Measurements from ENCODE around the gene GTF2H2C. TPM values are rescaled to one million over a fixed set of nuclear protein-coding genes. Genes with fewer than 3 reads are reported as not detected.
"Not testable (repeated sequence)": the region's sequence is repeated elsewhere in the genome, so short reads cannot be mapped to it uniquely, and the experiment has no call there.

The GTF2H2C gene
- polyA plus RNA-seq, 1 donor from 2014 or later: 20.5 TPM

- H3K9me3 ChIP-seq (ENCODE audit: low read length); H2AFZ ChIP-seq (ENCODE audit: low read depth, low read length); H3K4me3 ChIP-seq (ENCODE audit: low read length); H3K27ac ChIP-seq (ENCODE audit: low read length); H3K36me3 ChIP-seq (ENCODE audit: insufficient read depth, low read length); H3K4me2 ChIP-seq (ENCODE audit: low read length); H4K20me1 ChIP-seq (ENCODE audit: insufficient read depth); H3K79me2 ChIP-seq (replicated peaks; ENCODE audit: insufficient read depth, low read length); H3K9ac ChIP-seq (ENCODE audit: low read length); H3F3A ChIP-seq (ENCODE audit: insufficient read depth, low read length, poor library complexity, severe bottlenecking); H3K27me3 ChIP-seq (ENCODE audit: insufficient read depth, low read depth, low read length); H3K9me2 ChIP-seq (ENCODE audit: insufficient read depth, low read length): not testable (repeated sequence)
Observed at GRCh38 chr5:69583356-69583755, 23.4 kb downstream of the GTF2H2C start.

GRCh38 chr5:69596114-69596840, 36.3 kb downstream of the GTF2H2C start:
- H2AFZ ChIP-seq (ENCODE audit: low read depth, low read length); H3K9me3 ChIP-seq (ENCODE audit: low read length); H3K36me3 ChIP-seq (ENCODE audit: insufficient read depth, low read length); H3K27me3 ChIP-seq (ENCODE audit: insufficient read depth, low read depth, low read length); H3K4me2 ChIP-seq (ENCODE audit: low read length); H3K79me2 ChIP-seq (replicated peaks; ENCODE audit: insufficient read depth, low read length); H3K27ac ChIP-seq (ENCODE audit: low read length); H3F3A ChIP-seq (ENCODE audit: insufficient read depth, low read length, poor library complexity, severe bottlenecking); H4K20me1 ChIP-seq (ENCODE audit: insufficient read depth); H3K4me3 ChIP-seq (ENCODE audit: low read length); H3K9me2 ChIP-seq (ENCODE audit: insufficient read depth, low read length); H3K9ac ChIP-seq (ENCODE audit: low read length): not testable (repeated sequence)

GRCh38 chr5:69601947-69602346, 42.0 kb downstream of the GTF2H2C start:
- not testable (repeated sequence) for H3K9me3 ChIP-seq (ENCODE audit: low read length); H3K36me3 ChIP-seq (ENCODE audit: insufficient read depth, low read length); H2AFZ ChIP-seq (ENCODE audit: low read depth, low read length); H3K9me2 ChIP-seq (ENCODE audit: insufficient read depth, low read length); H3K4me3 ChIP-seq (ENCODE audit: low read length); H3K9ac ChIP-seq (ENCODE audit: low read length); H3K4me2 ChIP-seq (ENCODE audit: low read length); H4K20me1 ChIP-seq (ENCODE audit: insufficient read depth); H3K27ac ChIP-seq (ENCODE audit: low read length); H3F3A ChIP-seq (ENCODE audit: insufficient read depth, low read length, poor library complexity, severe bottlenecking); H3K27me3 ChIP-seq (ENCODE audit: insufficient read depth, low read depth, low read length); H3K79me2 ChIP-seq (replicated peaks; ENCODE audit: insufficient read depth, low read length)

- H3K4me3 ChIP-seq (ENCODE audit: low read length); H3K9ac ChIP-seq (ENCODE audit: low read length); H3K79me2 ChIP-seq (replicated peaks; ENCODE audit: insufficient read depth, low read length); H3K9me3 ChIP-seq (ENCODE audit: low read length); H4K20me1 ChIP-seq (ENCODE audit: insufficient read depth); H3K9me2 ChIP-seq (ENCODE audit: insufficient read depth, low read length); H3K4me2 ChIP-seq (ENCODE audit: low read length); H3K36me3 ChIP-seq (ENCODE audit: insufficient read depth, low read length); H3F3A ChIP-seq (ENCODE audit: insufficient read depth, low read length, poor library complexity, severe bottlenecking); H3K27ac ChIP-seq (ENCODE audit: low read length); H2AFZ ChIP-seq (ENCODE audit: low read depth, low read length); H3K27me3 ChIP-seq (ENCODE audit: insufficient read depth, low read depth, low read length): not testable (repeated sequence)
Observed at GRCh38 chr5:69606839-69607238, 46.8 kb downstream of the GTF2H2C start.

GRCh38 chr5:69607750-69608149, 47.8 kb downstream of the GTF2H2C start:
- H3K9ac ChIP-seq (ENCODE audit: low read length); H3K9me2 ChIP-seq (ENCODE audit: insufficient read depth, low read length); H4K20me1 ChIP-seq (ENCODE audit: insufficient read depth); H3K27me3 ChIP-seq (ENCODE audit: insufficient read depth, low read depth, low read length); H3K27ac ChIP-seq (ENCODE audit: low read length); H3K36me3 ChIP-seq (ENCODE audit: insufficient read depth, low read length); H3F3A ChIP-seq (ENCODE audit: insufficient read depth, low read length, poor library complexity, severe bottlenecking); H3K79me2 ChIP-seq (replicated peaks; ENCODE audit: insufficient read depth, low read length); H3K4me3 ChIP-seq (ENCODE audit: low read length); H2AFZ ChIP-seq (ENCODE audit: low read depth, low read length); H3K9me3 ChIP-seq (ENCODE audit: low read length); H3K4me2 ChIP-seq (ENCODE audit: low read length): not testable (repeated sequence)

- H3K79me2 ChIP-seq (replicated peaks; ENCODE audit: insufficient read depth, low read length); H3K4me2 ChIP-seq (ENCODE audit: low read length); H3F3A ChIP-seq (ENCODE audit: insufficient read depth, low read length, poor library complexity, severe bottlenecking); H4K20me1 ChIP-seq (ENCODE audit: insufficient read depth); H2AFZ ChIP-seq (ENCODE audit: low read depth, low read length); H3K27me3 ChIP-seq (ENCODE audit: insufficient read depth, low read depth, low read length); H3K9ac ChIP-seq (ENCODE audit: low read length); H3K9me2 ChIP-seq (ENCODE audit: insufficient read depth, low read length); H3K4me3 ChIP-seq (ENCODE audit: low read length); H3K9me3 ChIP-seq (ENCODE audit: low read length); H3K27ac ChIP-seq (ENCODE audit: low read length); H3K36me3 ChIP-seq (ENCODE audit: insufficient read depth, low read length): not testable (repeated sequence)
Observed at GRCh38 chr5:69608861-69609496, 49.0 kb downstream of the GTF2H2C start.

- not testable (repeated sequence) for H3K4me3 ChIP-seq (ENCODE audit: low read length); H4K20me1 ChIP-seq (ENCODE audit: insufficient read depth); H3K9me3 ChIP-seq (ENCODE audit: low read length); H3K9ac ChIP-seq (ENCODE audit: low read length); H3K9me2 ChIP-seq (ENCODE audit: insufficient read depth, low read length); H2AFZ ChIP-seq (ENCODE audit: low read depth, low read length); H3F3A ChIP-seq (ENCODE audit: insufficient read depth, low read length, poor library complexity, severe bottlenecking); H3K27me3 ChIP-seq (ENCODE audit: insufficient read depth, low read depth, low read length); H3K36me3 ChIP-seq (ENCODE audit: insufficient read depth, low read length); H3K79me2 ChIP-seq (replicated peaks; ENCODE audit: insufficient read depth, low read length); H3K4me2 ChIP-seq (ENCODE audit: low read length); H3K27ac ChIP-seq (ENCODE audit: low read length)
Observed at GRCh38 chr5:69614843-69615242, 54.9 kb downstream of the GTF2H2C start.

GRCh38 chr5:69631879-69632278, 71.9 kb downstream of the GTF2H2C start:
- H3K9ac ChIP-seq (ENCODE audit: low read length); H3K27ac ChIP-seq (ENCODE audit: low read length); H3K9me2 ChIP-seq (ENCODE audit: insufficient read depth, low read length); H3K27me3 ChIP-seq (ENCODE audit: insufficient read depth, low read depth, low read length); H3K4me3 ChIP-seq (ENCODE audit: low read length); H3K36me3 ChIP-seq (ENCODE audit: insufficient read depth, low read length); H3K4me2 ChIP-seq (ENCODE audit: low read length); H3K79me2 ChIP-seq (replicated peaks; ENCODE audit: insufficient read depth, low read length); H3K9me3 ChIP-seq (ENCODE audit: low read length); H4K20me1 ChIP-seq (ENCODE audit: insufficient read depth); H3F3A ChIP-seq (ENCODE audit: insufficient read depth, low read length, poor library complexity, severe bottlenecking); H2AFZ ChIP-seq (ENCODE audit: low read depth, low read length): not testable (repeated sequence)

All from neural cell (in vitro differentiated cells).